GM18502 (cell line): ENCODE data around the gene TTC28.
"Not testable (repeated sequence)": the region's sequence is repeated elsewhere in the genome, so short reads cannot be mapped to it uniquely, and the experiment has no call there.

ENCODE experiments used
- ATAC-seq: cut with Tn5 transposase; IDR thresholded peaks from one replicate; pipeline ENCODE4 v1.9.1; 2021; ENCODE audit warnings: mild to moderate bottlenecking; ENCODE audit not compliant: unreplicated experiment, poor library complexity

Gene TTC28

DNA sequence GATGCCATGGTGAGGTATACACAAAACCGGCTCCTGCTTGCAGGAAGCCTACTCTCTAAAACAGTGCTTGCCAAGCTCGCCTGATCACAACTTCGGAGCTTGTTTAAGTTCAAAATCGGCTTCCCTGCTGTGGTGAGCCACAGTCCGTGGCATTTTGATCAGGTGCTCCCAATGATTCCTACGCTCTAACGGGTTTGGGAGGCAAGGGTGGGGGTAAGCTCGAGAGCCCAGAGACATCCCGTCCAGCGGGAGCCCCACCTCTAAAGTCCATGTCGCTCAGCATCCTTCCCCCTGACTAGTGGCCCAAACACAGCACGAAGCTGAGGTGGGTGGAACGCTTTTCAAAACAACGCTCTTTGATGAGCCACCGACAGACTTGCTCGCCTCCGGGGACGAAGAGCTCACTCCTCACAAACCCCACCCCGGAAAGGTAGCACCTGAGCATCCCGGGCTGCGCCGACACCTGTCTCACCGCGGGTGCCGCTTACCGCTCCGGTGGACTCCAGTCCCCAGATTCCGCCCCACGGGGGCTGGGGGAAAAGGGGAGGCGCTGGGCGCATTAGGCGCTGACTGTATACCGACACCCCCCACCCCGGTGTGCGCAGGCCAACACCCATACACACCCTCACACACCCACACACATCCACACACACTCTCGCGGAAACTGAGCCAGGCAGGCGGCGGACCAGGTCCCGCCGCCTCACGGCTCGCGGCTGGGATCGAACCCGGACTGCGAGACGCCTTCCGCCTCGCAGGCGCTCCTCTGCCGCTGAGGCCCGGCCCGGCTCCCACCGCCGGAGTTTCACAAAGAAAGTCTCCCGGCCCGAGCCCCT lies 646 bp downstream of the TTC28 start:
- ATAC-seq, result not testable (repeated sequence)

DNA sequence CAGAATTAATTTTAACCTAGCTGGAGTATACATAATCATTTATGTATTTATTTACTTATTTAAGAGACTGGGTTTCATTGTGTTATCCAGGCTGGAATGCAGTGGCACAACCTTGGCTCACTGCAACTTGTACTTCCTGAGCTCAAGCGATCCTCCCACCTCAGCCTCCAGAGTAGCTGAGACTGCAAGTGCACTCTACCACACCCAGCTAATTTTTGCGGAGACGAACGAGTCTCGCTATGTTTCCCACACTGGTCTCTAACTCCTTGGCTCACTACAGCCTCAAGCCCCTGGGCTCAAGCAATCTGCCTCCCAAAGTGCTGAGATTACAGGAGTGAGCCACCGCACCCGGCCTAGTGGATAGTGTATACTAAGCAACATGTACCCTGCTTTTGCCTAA lies 1.5 kb downstream of the TTC28 start:
- not testable (repeated sequence) for ATAC-seq

DNA sequence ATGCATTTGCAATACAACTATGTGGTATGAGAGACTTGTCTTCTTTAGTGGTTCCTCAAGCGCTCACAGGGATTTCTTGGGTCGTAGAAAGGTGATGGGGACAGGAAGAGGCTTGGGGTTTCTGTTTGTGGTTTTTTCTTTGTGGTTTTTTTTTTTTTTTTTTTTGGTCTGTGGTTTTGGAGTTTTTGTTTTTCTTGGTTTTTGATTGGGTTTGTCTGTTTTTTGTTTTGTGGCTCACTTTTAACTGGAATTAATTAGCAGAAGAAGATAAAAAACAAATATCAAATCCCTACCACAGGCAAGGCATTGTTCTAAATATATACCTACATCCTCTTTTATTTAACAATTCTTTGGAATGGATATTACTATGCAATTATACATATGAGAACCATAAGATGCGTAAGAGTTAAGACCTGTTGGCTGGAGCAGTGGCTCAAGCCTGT lies 5.5 kb downstream of the TTC28 start:
- no peak for ATAC-seq

DNA sequence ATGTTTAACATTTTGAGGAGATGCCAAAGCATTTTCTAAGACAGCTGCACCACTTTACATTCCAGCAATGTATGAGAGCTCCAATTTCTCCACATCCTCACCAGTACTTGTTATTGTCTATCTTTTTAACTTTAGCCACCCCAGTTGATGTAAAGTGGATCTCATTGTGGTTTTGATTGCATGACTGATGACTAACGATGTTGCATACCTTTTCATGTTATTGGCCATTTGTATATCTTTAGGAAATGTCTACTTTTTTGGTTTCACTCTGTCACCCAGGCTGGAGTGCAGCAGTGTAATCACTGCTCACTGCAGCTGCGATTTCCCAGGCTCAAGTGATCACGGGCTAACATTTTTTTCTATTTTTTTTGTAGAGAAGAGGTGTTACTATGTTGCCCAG lies 8.9 kb downstream of the TTC28 start:
- ATAC-seq, result no peak

DNA sequence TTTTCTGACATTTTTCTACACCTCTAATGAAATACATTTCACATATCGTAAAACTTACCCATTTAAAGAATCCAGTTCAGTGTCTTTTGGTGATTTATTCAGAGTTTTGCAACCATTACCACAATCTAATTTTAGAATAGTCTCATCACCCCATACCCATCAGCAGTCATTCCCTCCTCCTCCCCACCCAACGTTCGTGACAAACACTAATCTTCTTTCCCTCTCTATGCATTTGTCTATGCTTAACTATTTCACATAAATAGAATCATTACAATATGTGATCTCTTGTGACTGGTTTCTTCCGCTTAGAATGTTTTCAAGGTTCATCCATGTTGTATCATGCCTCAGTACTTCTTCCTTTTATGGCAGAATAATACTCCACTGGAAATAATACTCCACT lies 9.5 kb downstream of the TTC28 start:
- no peak for ATAC-seq

DNA sequence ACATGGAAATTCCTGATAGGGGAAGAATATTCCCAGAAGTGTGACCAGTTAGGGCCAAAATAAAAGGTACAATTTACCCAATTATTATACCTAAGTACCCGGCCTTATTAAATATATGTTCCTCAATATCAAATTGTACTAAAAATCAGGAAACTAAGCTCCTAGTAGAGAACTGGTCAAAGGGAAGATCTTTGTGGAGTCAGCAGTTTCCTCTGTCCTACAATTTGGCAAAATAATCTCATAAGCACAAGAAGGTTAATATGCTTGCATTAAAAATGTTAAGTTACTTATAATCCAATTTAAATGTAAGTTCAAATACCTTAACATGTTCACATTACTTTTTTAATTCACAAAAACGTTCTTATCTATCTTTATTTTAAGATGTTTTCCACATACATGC lies 10.3 kb downstream of the TTC28 start:
- no peak for ATAC-seq

DNA sequence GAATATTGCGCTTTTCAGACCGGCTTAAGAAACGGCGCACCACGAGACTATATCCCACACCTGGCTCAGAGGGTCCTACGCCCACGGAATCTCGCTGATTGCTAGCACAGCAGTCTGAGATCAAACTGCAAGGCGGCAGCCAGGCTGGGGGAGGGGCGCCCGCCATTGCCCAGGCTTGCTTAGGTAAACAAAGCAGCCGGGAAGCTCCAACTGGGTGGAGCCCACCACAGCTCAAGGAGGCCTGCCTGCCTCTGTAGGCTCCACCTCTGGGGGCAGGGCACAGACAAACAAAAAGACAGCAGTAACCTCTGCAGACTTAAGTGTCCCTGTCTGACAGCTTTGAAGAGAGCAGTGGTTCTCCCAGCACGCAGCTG lies 16.1 kb downstream of the TTC28 start:
- not testable (repeated sequence) for ATAC-seq

DNA sequence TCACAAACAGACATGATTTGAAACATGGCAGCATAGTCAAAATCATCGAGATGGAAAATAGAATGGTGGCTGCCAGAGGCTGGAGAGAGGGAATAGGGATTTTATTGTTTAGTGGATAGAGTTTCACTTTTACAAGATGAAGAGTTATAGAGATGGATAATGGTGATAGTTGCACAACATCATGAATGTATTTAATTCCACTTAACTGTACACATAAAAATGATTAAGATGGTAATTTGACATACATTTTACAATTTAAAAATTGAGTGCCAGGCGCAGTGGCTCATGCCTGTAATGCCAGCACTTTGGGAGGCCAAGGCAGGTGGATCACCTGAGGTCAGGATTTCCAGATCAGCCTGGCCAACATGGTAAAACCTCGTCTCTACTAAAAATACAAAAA lies 21.2 kb downstream of the TTC28 start:
- no peak for ATAC-seq

DNA sequence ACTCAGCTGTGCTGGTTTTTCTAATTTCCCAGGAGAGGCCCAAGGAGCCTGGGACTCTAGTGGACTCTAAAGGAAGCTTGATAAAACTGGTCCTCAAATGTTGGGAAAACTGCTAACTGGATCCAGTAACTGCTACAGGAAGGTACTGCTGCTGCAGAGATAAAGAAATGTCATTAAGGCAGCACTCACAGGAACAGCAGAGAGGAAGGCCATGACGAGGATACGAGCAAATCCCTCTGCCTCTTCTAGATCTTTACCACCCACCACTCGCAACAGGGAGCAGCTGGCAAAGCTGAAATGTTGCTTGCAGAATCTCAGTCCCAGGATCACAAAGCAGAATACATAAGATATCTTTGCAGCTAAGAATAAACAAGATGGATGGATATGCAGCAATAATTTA lies 23.5 kb downstream of the TTC28 start:
- no peak for ATAC-seq

DNA sequence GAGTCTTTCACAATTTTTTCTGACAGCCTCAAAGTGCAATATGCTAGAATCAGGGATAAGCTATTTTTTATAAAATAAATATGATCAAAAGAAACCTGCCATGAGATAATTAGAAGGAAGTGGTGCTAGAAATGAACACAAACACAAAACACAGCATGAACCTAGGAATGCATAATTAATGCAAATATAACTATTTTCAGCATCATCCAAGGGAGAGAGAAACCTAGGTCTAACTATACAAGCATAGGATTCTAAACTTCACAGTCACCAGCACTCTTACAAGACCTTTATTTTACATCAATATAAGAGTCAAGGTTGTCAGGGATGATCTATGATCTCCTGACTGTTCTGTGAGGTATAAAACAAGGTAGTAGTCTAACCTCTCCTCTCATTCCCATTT lies 29.2 kb downstream of the TTC28 start:
- no peak for ATAC-seq

DNA sequence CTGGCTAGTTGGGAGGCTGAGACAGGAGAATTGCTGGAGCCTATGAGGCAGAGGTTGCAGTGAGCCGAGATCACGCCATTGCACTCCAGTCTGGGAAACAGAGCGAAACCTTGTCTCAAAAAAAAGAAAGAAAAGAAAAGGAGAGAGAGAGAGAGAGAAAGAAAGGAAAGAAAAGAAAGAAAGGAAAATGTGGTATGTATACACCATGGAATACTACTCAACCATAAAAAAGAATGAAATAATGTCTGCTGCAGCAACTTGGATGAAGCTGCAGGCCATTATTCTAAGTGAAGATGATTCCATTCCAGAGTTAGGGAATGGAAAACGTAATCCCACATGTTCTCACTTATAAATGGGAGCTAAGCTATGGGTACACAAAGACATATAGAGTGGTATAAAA lies 30.8 kb downstream of the TTC28 start:
- ATAC-seq, result no peak

DNA sequence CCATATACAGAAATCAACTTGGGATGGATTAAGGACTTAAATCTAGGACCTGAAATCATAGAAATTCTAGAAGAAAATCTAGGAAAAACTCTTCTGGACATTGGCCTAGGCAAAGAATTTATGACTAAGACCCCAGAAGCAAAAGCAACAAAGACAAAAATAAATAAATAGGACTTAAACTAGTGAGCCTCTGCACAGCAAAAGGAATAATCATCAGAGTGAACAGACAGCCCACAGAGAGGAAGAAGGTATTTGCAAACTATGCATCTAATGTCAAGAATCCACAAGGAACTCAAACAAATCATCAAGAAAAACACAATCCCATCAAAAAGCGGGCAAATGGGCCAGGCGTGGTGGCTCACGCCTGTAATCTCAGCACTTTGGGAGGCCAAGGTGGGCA lies 32.4 kb downstream of the TTC28 start:
- ATAC-seq, result no peak

DNA sequence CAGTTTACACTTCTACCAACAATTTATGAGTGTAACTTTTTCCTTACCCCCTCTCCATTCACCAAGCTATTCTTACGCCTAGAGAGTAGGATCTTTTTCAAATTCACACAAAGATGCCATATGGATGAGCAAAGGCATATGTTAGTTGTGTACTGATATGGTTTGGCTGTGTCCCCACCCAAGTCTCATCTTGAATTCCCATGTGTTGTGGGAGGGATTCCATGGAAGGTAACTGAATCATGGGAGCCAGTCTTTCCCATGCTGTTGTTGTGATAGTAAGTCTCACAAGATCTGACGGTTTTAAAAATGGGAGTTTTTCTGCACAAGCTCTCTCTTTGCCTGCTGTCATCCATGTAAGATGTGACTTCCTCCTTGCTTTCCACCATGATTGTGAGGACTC lies 40.3 kb downstream of the TTC28 start:
- ATAC-seq, result no peak

DNA sequence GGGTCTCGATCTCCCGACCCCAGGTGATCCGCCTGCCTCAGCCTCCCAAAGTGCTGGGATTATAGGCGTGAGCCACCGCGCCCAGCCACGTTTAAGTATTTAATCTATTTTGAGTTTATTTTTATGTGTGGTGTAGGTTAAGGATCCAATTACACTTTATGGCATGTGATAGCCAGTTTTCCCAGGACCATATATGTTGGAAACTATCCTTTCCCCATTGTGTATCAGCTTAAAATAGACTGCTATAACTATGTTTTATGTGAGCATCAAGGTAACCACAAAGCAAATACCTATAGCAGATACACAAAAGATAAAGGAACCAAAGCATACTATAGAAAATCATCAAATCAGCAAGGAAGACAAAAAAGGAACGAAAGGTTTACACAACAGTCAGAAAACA lies 42.4 kb downstream of the TTC28 start:
- no peak for ATAC-seq

DNA sequence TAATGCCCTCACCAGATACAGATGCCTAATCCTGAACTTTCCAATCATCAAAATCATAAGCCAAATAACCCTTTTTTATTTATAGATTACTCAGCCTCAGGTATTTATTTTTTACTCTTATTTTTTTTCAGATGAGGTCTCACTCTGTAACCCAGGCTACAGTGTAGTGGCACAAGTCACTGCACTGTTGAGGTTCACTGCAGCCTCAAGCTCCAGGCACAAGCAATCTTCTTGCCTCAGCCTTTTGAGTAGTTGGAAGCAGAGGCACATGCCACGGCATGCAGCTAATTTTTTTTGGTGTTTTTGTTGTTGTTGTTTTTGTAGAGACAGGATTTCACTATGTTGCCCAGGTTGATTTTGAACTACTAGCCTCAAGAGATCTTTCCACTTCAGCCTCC lies 49.5 kb downstream of the TTC28 start:
- no peak for ATAC-seq

DNA sequence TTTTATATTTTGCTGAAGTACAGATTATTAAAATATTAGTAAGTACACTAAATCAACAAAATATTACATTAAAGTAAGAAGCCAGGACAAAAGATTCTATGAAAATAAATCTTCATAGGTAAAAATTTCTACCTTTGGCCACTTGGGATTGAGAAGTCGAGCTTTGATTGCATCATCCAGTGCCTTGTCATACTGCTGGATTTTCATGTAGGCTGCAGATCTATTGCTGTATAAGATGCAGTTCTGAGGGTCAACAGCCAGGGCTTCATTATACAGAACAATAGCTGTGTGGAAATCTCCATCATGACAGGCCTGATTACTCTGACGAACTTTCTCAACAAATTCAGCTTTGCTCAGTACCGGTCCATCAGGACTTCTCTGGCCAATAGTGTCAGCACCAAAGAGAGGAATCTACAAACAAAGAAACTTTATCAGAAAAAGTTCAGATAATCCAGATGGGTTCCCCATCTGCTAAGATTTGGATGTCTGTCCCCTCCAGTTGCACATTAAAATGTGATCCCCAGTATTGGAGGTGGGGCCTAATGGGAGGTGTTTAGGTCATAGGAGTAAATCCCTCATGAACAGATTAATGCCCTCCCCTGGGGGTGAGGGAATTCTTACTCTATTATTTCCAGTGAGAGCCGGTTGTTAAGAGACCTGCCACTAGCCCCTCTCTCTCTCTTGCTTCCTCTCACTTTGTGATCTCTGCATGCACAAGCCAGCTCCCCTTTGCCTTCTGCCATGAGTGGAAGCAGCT lies 50.0 kb downstream of the TTC28 start:
- no peak for ATAC-seq

DNA sequence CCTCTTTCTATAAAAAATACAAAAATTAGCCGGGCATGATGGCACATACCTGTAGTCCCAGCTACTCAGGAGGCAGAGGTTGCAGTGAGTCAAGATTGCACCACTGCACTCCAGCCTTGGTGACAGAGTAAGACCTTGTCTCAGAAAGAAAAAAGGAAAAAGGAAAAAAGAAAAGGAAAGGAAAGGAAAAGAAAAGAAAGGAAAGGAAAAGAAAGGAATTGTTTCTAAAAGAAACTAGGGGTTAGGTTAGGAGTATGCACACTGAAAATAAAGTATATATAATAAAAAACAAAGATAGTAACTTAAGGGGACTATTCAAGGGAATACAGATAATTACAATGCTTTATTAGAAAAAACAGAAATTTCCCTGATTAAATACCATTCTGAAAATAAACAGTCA lies 50.9 kb downstream of the TTC28 start:
- ATAC-seq, result no peak

DNA sequence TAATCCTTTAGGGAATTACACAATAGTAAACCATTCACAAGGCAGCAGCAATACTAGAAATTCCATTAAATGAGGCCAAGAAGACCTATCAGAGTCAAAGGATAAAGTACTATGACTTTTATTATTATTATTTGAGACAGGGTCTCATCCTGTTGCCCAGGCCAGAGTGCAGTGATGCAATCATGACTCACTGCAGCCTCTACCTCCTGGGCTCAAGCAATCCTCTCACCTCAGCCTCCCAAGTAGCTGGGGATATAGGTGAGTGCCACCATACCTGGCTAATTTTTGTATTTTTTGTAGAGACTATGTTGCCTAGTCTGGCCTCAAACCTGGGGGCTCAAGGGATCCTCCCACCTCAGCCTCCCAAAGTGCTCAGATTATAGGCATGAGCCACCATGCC lies 51.8 kb downstream of the TTC28 start:
- no peak for ATAC-seq

DNA sequence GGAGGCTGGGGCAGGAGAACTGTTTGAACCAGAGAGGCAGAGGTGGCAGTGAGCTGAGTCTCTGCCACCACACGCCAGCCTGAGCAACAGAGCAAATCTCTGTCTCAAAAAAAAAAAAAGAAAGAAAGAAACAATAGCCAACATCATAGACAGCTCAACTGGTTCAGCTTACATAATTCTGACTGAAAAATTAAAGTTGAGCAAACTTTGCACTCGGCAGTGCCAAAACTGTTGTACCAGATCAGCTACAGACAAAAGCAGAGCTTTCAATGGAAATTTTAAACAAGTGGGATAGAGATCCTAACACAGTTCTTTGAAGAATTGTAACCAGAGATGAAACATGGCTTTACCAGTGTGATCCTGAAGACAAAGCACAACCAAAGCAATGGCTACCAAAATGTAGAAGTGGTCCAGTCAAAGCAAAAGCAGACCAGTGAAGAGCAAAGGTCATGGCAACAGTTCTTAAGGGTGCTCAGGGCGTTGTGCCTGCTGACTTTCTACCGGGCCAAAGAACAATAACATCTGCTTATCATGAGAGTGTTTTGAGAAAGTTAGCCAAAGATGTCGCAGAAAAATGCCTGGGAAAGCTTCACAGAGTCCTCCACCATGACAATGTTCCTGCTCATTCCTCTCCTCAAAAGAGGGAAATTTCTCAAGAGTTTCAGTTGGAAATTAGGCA lies 59.3 kb downstream of the TTC28 start:
- no peak for ATAC-seq

DNA sequence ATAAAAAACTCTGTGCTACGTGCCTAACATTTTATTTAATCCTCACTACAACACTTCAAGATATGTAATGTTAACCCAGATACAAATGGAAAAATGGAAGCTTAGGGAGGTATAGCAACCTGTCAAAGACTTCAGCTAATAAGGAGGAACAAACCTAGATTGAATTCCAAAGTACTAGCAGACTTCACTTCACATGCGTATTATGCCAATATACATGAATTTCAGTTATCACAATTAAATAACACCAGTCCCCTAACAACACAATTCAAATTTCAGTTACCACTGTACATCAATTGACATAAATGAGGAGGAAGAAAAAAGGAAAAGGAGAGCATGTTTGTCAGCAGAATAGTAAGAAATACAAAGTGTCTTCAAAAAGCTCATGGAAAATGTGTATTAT lies 60.4 kb downstream of the TTC28 start:
- no peak for ATAC-seq

DNA sequence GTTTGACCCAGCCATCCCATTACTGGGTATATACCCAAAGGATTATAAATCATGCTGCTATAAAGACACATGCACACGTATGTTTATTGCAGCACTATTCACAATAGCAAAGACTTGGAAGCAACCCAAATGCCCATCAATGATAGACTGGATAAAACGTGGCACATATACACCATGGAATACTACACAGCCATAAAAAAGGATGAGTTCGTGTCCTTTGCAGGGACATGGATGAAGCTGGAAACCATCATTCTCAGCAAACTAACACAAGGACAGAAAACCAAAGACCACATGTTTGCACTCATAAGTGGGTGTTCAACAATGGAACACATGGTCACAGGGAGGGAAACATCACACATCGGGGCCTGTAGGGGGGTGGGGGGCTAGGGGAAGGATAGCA lies 64.2 kb downstream of the TTC28 start:
- ATAC-seq, result not testable (repeated sequence)
